ENCODE measurements around the gene MAP3K2. TPM values are rescaled to one million over a fixed set of nuclear protein-coding genes. Genes with fewer than 3 reads are reported as not detected.

Gene MAP3K2
- total RNA-seq, 6 experiments from 2014 or later: 38.5 to 44.2 (median 40.1) TPM

- Mint-ChIP-seq H3K36me3 (ENCODE audit: low read depth) (peaks cover 22% of the 10 kb centered on the region), H3K27ac (no peak overlapping the region)
- no peak for TF ChIP-seq CTCF (IDR thresholded peaks at IDR 0.05)
Measured at GRCh38 chr2:127314193-127314988, 73.4 kb downstream of the MAP3K2 start.

GRCh38 chr2:127313406-127313805 lies 74.4 kb downstream of the MAP3K2 start:
- H3K9me3 Mint-ChIP-seq: no peaks in the 10 kb centered on the region
- no peak overlapping the region for H3K27ac Mint-ChIP-seq
- no peaks in the 10 kb centered on the region for H3K4me1 Mint-ChIP-seq (ENCODE audit: low read depth)
- H3K36me3 Mint-ChIP-seq (ENCODE audit: low read depth): peaks cover 22% of the 10 kb centered on the region
- H3K4me3 Mint-ChIP-seq: no peak overlapping the region
- H3K27me3 Mint-ChIP-seq (ENCODE audit: insufficient read depth): no peaks in the 10 kb centered on the region; the same call in none of the 2 replicates
- DNase-seq: no peak
- no peak for TF ChIP-seq CTCF (IDR thresholded peaks at IDR 0.05)

More at GRCh38 chr2:127314193-127314988, 73.4 kb downstream of the MAP3K2 start:
- Mint-ChIP-seq H3K4me1 (ENCODE audit: low read depth) (no peaks in the 10 kb centered on the region), H3K27me3 (ENCODE audit: insufficient read depth) (no peaks in the 10 kb centered on the region; the same call in none of the 2 replicates), H3K9me3 (no peaks in the 10 kb centered on the region), H3K4me3 (no peak overlapping the region)
- no peak for DNase-seq

- Mint-ChIP-seq H3K4me1 (ENCODE audit: low read depth) (no peaks in the 10 kb centered on the region), H3K27me3 (ENCODE audit: insufficient read depth) (no peaks in the 10 kb centered on the region; the same call in none of the 2 replicates), H3K4me3 (no peak overlapping the region), H3K27ac (no peak overlapping the region), H3K36me3 (ENCODE audit: low read depth) (peaks cover 22% of the 10 kb centered on the region), H3K9me3 (no peaks in the 10 kb centered on the region)
- no peak for TF ChIP-seq CTCF (IDR thresholded peaks at IDR 0.05)
- DNase-seq: no peak
Measured at GRCh38 chr2:127310980-127311379, 76.8 kb downstream of the MAP3K2 start.

- Mint-ChIP-seq H3K4me3 (no peak overlapping the region), H3K27ac (no peak overlapping the region), H3K9me3 (no peaks in the 10 kb centered on the region), H3K4me1 (ENCODE audit: low read depth) (no peaks in the 10 kb centered on the region), H3K27me3 (ENCODE audit: insufficient read depth) (no peaks in the 10 kb centered on the region; the same call in 1 of the 2 replicates), H3K36me3 (ENCODE audit: low read depth) (peaks cover 17% of the 10 kb centered on the region)
- no peak for DNase-seq
- TF ChIP-seq CTCF (IDR thresholded peaks at IDR 0.05): no peak
Measured at GRCh38 chr2:127309468-127309867, 78.3 kb downstream of the MAP3K2 start.

- Mint-ChIP-seq H3K9me3 (no peaks in the 10 kb centered on the region), H3K36me3 (ENCODE audit: low read depth) (peaks cover 14% of the 10 kb centered on the region; the same call in 1 of the 2 replicates), H3K4me3 (no peak overlapping the region), H3K4me1 (ENCODE audit: low read depth) (no peaks in the 10 kb centered on the region), H3K27ac (no peak overlapping the region), H3K27me3 (ENCODE audit: insufficient read depth) (no peaks in the 10 kb centered on the region; the same call in 1 of the 2 replicates)
- no peak for TF ChIP-seq CTCF (IDR thresholded peaks at IDR 0.05)
- no peak for DNase-seq
Measured at GRCh38 chr2:127308586-127309138, 79.1 kb downstream of the MAP3K2 start.
